Mammary epithelial cell (primary cell): ENCODE data around the gene KCTD15.

Experiments
- EZH2 ChIP-seq: IDR thresholded peaks from 2 replicates; pipeline ENCODE4 v1.6.1; 2012; ENCODE audit warnings: low read length, inconsistent platforms, borderline replicate concordance
- TF ChIP-seq, protein P1 (sequence below), 2 donors: IDR thresholded peaks in 1 of 2; conservative IDR thresholded peaks in 1 of 2; 2 replicates each; pipeline ENCODE4 v1.5.1; 2011 to 2012; ENCODE audit warnings: inconsistent platforms in 2 of 2, low read length in 2 of 2, mild to moderate bottlenecking in 2 of 2, control low read depth in 1 of 2, low read depth in 1 of 2; ENCODE audit not compliant: insufficient read depth in 1 of 2; ENCODE audit errors: extremely low read depth in 1 of 2

DNA sequence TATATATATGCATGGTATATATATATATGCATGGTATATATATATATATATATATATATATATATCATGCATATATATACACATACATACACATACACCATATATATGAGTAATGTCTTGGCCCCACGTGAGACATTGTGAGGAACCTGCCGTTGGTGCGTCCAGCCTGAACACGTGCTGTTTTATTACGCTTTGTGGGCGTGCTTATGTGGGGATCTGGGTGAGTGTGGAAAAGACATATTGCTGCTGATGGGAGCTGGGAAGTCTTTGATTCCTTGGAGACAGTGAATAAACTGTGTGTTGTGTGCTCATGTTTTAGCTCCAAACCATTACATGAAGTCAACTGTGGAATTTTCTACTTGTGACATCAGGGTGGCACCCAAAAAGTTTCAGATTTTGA is 28.9 kb downstream of the KCTD15 start:
- no peak for TF ChIP-seq EZH2
- TF ChIP-seq, protein P1, sequence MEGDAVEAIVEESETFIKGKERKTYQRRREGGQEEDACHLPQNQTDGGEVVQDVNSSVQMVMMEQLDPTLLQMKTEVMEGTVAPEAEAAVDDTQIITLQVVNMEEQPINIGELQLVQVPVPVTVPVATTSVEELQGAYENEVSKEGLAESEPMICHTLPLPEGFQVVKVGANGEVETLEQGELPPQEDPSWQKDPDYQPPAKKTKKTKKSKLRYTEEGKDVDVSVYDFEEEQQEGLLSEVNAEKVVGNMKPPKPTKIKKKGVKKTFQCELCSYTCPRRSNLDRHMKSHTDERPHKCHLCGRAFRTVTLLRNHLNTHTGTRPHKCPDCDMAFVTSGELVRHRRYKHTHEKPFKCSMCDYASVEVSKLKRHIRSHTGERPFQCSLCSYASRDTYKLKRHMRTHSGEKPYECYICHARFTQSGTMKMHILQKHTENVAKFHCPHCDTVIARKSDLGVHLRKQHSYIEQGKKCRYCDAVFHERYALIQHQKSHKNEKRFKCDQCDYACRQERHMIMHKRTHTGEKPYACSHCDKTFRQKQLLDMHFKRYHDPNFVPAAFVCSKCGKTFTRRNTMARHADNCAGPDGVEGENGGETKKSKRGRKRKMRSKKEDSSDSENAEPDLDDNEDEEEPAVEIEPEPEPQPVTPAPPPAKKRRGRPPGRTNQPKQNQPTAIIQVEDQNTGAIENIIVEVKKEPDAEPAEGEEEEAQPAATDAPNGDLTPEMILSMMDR (conservative IDR thresholded peaks at IDR 0.05 in 1 of 2, IDR thresholded peaks at IDR 0.05 in 1 of 2; ENCODE audit: extremely low read depth in 1 of 2, insufficient read depth in 1 of 2, low read depth in 1 of 2, low read length in 2 of 2) = no peak
